ENCODE data around the gene CTCFL.

GRCh38 chr20:57562541-57563465, 37.9 kb upstream of the CTCFL start:
- TF ChIP-seq ZNF274 (IDR thresholded peaks at IDR 0.05; ENCODE audit: low read depth, low read length), result no peak
- no peak for TF ChIP-seq SUZ12 (IDR thresholded peaks at IDR 0.05; ENCODE audit: extremely low read depth, insufficient read depth, insufficient read length)

Data from NT2/D1 (cell line).